PFSK-1 (cell line): ENCODE measurements around the gene ARHGAP15.

Experiments used
- FOXP2 ChIP-seq: optimal IDR thresholded peaks from 2 replicates; pipeline ENCODE3; 2011; ENCODE audit warnings: borderline replicate concordance, control low read depth, inconsistent platforms; ENCODE audit not compliant: insufficient read depth; ENCODE audit errors: extremely low read length, extremely low read depth
- POLR2AphosphoS5 ChIP-seq: IDR thresholded peaks from 2 replicates; pipeline ENCODE4 v1.6.1; 2012; ENCODE audit warnings: low read depth, mild to moderate bottlenecking, control low read depth, low read length, moderate library complexity
- SIN3A ChIP-seq: IDR thresholded peaks from 2 replicates; pipeline ENCODE4 v1.6.1; 2012; ENCODE audit warnings: mild to moderate bottlenecking, low read length, moderate library complexity, borderline replicate concordance; ENCODE audit not compliant: insufficient read depth
- TAF1 ChIP-seq: IDR thresholded peaks from 2 replicates; pipeline ENCODE4 v1.6.1; 2012; ENCODE audit warnings: low read length, control low read depth, borderline replicate concordance; ENCODE audit not compliant: insufficient read depth
- TF ChIP-seq, protein P1 (sequence below), 2 experiments: IDR thresholded peaks; 2 replicates each; pipeline versions ENCODE4 v1.6.1 to v1.8.0; 2011 to 2012; ENCODE audit warnings: low read depth in 2 of 2, low read length in 2 of 2, control low read depth in 1 of 2, inconsistent platforms in 1 of 2, mild to moderate bottlenecking in 1 of 2, moderate library complexity in 1 of 2; ENCODE audit not compliant: insufficient read depth in 1 of 2

Gene ARHGAP15

GRCh38 chr2:143732871-143733270 is 603.7 kb downstream of the ARHGAP15 start:
- TF ChIP-seq FOXP2 (no peak), TAF1 (no peak), POLR2AphosphoS5 (no peak), SIN3A (no peak)
- TF ChIP-seq, protein P1, sequence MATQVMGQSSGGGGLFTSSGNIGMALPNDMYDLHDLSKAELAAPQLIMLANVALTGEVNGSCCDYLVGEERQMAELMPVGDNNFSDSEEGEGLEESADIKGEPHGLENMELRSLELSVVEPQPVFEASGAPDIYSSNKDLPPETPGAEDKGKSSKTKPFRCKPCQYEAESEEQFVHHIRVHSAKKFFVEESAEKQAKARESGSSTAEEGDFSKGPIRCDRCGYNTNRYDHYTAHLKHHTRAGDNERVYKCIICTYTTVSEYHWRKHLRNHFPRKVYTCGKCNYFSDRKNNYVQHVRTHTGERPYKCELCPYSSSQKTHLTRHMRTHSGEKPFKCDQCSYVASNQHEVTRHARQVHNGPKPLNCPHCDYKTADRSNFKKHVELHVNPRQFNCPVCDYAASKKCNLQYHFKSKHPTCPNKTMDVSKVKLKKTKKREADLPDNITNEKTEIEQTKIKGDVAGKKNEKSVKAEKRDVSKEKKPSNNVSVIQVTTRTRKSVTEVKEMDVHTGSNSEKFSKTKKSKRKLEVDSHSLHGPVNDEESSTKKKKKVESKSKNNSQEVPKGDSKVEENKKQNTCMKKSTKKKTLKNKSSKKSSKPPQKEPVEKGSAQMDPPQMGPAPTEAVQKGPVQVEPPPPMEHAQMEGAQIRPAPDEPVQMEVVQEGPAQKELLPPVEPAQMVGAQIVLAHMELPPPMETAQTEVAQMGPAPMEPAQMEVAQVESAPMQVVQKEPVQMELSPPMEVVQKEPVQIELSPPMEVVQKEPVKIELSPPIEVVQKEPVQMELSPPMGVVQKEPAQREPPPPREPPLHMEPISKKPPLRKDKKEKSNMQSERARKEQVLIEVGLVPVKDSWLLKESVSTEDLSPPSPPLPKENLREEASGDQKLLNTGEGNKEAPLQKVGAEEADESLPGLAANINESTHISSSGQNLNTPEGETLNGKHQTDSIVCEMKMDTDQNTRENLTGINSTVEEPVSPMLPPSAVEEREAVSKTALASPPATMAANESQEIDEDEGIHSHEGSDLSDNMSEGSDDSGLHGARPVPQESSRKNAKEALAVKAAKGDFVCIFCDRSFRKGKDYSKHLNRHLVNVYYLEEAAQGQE (IDR thresholded peaks at IDR 0.05; ENCODE audit: insufficient read depth in 1 of 2, low read depth in 2 of 2, low read length in 2 of 2) = no peak

DNA sequence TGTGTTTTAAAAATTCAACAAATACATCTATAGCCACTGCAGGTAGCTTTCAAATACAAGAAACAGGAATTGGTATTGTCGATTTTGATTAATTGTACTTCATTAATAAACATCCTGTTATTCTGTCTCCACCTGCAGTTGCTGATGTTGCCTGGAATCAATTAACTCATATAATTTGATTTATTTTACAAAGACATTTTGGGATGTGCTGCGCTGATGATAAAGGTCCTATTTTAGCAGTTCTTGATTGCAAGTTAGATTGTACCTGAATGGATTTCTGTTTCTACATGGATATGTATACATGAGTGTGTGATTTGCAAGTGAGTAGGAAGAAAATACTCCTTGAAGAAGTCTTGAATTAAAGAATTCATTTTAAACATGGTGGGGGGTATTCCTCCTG is 605.3 kb downstream of the ARHGAP15 start:
- TF ChIP-seq POLR2AphosphoS5 (no peak), TAF1 (no peak), SIN3A (no peak), FOXP2 (no peak)
- TF ChIP-seq, protein P1 (IDR thresholded peaks at IDR 0.05; ENCODE audit: insufficient read depth in 1 of 2, low read depth in 2 of 2, low read length in 2 of 2) = no peak

DNA sequence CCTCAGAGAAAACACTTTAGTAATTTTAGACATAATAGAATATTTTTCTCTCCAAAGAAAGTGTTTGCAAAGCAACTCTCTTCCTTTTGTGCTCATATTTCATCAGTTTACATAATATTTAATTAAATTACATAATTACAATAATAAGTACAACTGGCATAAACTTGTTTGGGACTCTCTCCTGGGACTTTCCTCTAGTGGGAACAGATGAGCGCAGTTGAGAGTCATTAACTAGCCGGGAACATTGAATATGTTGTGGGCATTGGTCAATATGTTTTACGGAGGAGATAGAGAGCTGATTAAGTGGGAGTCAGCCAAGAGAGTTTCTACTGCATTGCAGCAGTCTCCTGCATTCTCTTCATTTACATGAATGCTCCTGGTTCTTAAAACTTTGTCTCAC is 607.7 kb downstream of the ARHGAP15 start:
- TF ChIP-seq POLR2AphosphoS5 (no peak), SIN3A (no peak), FOXP2 (no peak), TAF1 (no peak)
- TF ChIP-seq, protein P1 (IDR thresholded peaks at IDR 0.05; ENCODE audit: insufficient read depth in 1 of 2, low read depth in 2 of 2, low read length in 2 of 2) = no peak

DNA sequence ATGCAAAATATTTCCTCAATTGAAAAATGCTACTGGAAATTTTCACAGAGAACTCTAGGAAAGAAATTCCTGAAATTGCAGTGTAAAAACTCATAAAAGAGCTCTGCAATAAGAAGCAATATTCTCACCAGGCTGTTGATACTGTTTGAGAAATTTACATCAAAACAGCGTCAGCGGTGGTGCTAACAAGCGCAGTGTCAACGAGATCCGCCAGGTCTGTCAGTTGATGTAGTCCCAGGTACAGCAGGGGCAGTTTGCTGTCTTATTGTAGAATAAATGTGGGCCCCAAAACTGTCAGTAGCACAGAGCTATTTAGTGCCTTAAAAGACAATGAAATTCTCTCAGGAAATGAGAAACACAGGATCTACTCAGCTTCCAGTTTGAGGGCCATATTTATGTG is 611.2 kb downstream of the ARHGAP15 start:
- TF ChIP-seq SIN3A (no peak), POLR2AphosphoS5 (no peak), FOXP2 (no peak), TAF1 (no peak)
- TF ChIP-seq, protein P1 (IDR thresholded peaks at IDR 0.05; ENCODE audit: insufficient read depth in 1 of 2, low read depth in 2 of 2, low read length in 2 of 2) = no peak

DNA sequence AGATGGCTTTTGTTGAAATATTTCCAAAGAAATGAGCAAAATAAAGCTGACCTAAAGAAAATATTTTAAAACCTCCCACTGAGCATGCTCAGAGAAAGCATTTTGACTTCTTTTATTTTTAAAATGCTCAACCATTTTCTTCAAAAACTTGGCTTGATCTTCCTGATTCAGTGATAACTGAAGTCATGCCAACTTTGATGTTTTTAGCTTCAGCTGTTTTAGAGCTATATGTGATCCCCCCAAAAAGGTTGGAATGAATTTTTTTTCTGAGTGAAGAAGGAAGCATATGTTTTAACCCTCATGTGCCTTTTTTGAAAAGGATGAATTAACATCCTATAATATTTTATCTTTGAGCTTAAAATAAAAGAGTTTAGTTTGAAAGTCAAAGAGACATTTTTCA is 612.0 kb downstream of the ARHGAP15 start:
- TF ChIP-seq POLR2AphosphoS5 = no peak
- TF ChIP-seq TAF1 = no peak
- TF ChIP-seq, protein P1 (IDR thresholded peaks at IDR 0.05; ENCODE audit: insufficient read depth in 1 of 2, low read depth in 2 of 2, low read length in 2 of 2) = no peak
- no peak for TF ChIP-seq FOXP2
- TF ChIP-seq SIN3A = no peak
